Nephron (organoid): ENCODE measurements around the gene HSD17B7.
"Not testable (repeated sequence)": the region's sequence is repeated elsewhere in the genome, so short reads cannot be mapped to it uniquely, and the experiment has no call there.

ENCODE experiments used
- H3K27ac Mint-ChIP-seq, 3 experiments: 2 replicates each; pipeline ENCODE4 v1.8.0; 2020; ENCODE audit warnings: mixed read lengths in 3 of 3, mild to moderate bottlenecking in 2 of 3, moderate library complexity in 1 of 3
- H3K27me3 Mint-ChIP-seq: 2 replicates; pipeline ENCODE4 v1.8.0; 2021; ENCODE audit warnings: low read depth, mild to moderate bottlenecking, moderate library complexity, mixed read lengths
- H3K36me3 Mint-ChIP-seq: 2 replicates; pipeline ENCODE4 v1.8.0; 2020; ENCODE audit warnings: low read depth, mixed read lengths
- H3K4me1 Mint-ChIP-seq: 2 replicates; pipeline ENCODE4 v1.8.0; 2020; ENCODE audit warnings: mixed read lengths
- H3K4me3 Mint-ChIP-seq, 3 experiments: 2 replicates each; pipeline ENCODE4 v1.8.0; 2020; ENCODE audit warnings: mild to moderate bottlenecking in 3 of 3, mixed read lengths in 3 of 3, moderate library complexity in 2 of 3
- H3K9me3 Mint-ChIP-seq: 2 replicates; pipeline ENCODE4 v1.8.0; 2020; ENCODE audit warnings: mixed read lengths
- CTCF ChIP-seq, 3 experiments: fragments of 200-600 bp; sonication (generic); IDR thresholded peaks; one replicate each; pipeline ENCODE4 v1.5.0; 2021; ENCODE audit warnings: antibody characterized with exemption in 3 of 3; ENCODE audit not compliant: unreplicated experiment in 3 of 3

The HSD17B7 gene

GRCh38 chr1:162790303-162790984 is at the start of gene HSD17B7:
Gene HSD17B7, plus strand, starts transcription at chr1:162790702. Its CDS starts 99 bp downstream, at chr1:162790801.
- H3K36me3 Mint-ChIP-seq, H3K9me3 Mint-ChIP-seq, H3K27me3 Mint-ChIP-seq: not testable (repeated sequence)
- Mint-ChIP-seq H3K4me3 (peak within 1 kb of the TSS; percentile 91 to 95 (median 94)), H3K27ac (peak within 1 kb of the TSS; percentile 54 to 97 (median 95)), H3K4me1 (peaks cover 11% of the 10 kb centered on the region)

DNA sequence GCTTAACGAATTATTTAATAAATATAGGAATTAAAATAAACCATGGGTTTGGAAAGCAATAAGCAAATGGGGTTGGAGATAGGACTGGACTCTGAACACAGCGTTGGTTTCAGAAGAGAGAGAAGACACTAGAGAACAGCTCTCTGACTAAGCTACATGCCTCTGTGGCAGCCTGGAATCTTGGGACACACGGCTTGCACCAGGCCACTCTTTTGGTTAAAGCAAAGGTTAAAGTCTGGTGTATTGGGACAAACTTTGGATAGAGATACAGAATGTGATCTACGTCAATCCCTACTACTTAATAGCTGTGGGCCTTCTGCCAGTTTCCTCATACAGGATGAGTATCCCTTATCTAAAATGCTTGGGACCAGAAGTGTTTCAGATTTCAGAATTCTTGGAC is 49.7 kb upstream of the HSD17B7 start:
- Mint-ChIP-seq H3K36me3 (peaks cover 57% of the 10 kb centered on the region), H3K27me3 (no peaks in the 10 kb centered on the region), H3K4me1 (no peaks in the 10 kb centered on the region), H3K27ac (no peak overlapping the region), H3K9me3 (peaks cover 24% of the 10 kb centered on the region), H3K4me3 (no peak overlapping the region)
- no peak for TF ChIP-seq CTCF (IDR thresholded peaks at IDR 0.05; ENCODE audit: unreplicated experiment in 3 of 3)

DNA sequence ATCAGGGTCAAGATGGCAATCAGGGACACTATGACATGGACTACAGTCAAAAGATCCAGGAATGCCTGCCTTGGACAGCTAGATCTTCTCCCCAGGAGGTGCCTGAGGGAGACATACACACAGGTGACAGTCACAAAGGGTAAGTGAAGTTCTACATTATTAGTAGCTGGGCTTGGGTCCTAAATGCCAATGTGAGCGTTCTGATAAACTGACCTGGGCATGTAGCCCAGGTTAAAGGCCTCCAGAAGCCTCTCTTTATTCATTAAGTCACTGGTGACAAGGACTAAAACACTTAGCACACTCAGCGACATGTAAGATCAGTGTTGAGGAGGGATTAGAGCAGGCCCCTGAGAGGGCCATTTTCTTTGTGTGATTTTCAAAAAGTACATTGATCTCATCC is 48.9 kb upstream of the HSD17B7 start:
- H3K36me3 Mint-ChIP-seq = peaks cover 58% of the 10 kb centered on the region
- TF ChIP-seq CTCF (IDR thresholded peaks at IDR 0.05; ENCODE audit: unreplicated experiment in 3 of 3) = no peak
- no peak overlapping the region for H3K4me3 Mint-ChIP-seq
- H3K9me3 Mint-ChIP-seq = peaks cover 25% of the 10 kb centered on the region
- no peaks in the 10 kb centered on the region for H3K27me3 Mint-ChIP-seq
- no peaks in the 10 kb centered on the region for H3K4me1 Mint-ChIP-seq
- H3K27ac Mint-ChIP-seq = no peak overlapping the region

DNA sequence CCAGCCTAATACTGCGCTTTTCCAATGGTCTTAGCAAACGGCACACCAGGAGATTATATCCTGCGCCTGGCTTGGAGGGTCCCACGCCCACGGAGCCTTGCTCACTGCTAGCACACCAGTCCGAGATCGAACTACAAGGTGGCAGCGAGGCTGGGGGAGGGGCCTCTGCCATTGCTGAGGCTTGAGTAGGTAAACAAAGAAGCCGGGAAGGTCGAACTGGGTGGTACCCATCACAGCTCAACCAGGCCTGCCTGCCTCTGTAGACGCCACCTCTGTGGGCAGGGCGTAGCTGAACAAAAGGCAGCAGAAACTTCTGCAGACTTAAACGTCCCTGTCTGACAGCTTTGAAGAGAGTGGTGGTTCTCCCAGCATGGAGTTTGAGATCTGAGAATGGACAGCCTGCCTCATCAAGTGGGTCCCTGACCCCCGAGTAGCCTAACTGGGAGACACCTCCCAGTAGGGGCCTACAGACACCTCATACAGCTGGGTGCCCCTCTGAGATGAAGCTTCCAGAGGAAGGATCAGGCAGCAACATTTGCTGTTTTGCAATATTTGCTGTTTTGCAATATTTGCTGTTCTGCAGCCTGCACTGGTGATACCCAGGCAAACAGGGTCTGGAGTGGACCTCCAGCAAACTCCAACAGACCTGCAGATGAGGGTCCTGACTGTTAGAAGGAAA is 44.1 kb upstream of the HSD17B7 start:
- not testable (repeated sequence) for H3K4me3 Mint-ChIP-seq, H3K4me1 Mint-ChIP-seq, H3K27ac Mint-ChIP-seq, H3K27me3 Mint-ChIP-seq
- Mint-ChIP-seq H3K9me3 (peaks cover 41% of the 10 kb centered on the region), H3K36me3 (peaks cover 67% of the 10 kb centered on the region)

DNA sequence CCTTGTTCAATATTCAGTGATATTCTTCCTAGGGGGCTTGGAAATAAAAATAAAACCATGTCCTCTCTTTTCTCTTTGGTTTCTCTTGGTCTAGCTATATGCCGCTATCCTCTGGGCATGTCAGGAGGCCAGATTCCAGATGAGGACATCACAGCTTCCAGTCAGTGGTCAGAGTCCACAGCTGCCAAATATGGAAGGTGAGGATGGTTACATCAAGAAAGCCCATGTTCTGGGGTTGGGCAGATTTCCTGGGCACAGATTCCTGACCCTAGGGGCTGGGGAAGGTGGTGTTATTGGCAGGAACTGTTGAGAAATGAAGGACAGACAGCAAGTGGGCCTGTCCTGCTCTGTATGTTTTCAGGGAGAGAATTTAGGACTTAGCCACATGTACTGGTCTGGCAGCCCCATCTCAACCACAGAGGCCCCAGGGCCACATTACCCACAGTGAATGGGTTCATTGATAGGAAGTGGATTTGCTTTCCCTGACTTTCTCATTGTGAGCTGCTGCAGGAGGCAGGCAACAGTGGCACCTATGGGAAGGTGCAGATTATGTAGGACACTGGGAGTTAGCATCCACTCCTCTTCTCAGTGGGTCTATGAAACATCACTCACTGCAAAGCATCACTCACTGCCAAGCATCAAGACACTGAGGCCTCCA is 37.4 kb upstream of the HSD17B7 start:
- Mint-ChIP-seq H3K27me3 (no peaks in the 10 kb centered on the region), H3K9me3 (peaks cover 11% of the 10 kb centered on the region), H3K4me3 (no peak overlapping the region), H3K36me3 (peaks cover 39% of the 10 kb centered on the region), H3K4me1 (no peaks in the 10 kb centered on the region), H3K27ac (peak overlapping the region in 1 of 3 experiments; percentile 45)
- TF ChIP-seq CTCF (IDR thresholded peaks at IDR 0.05; ENCODE audit: unreplicated experiment in 3 of 3) = no peak

DNA sequence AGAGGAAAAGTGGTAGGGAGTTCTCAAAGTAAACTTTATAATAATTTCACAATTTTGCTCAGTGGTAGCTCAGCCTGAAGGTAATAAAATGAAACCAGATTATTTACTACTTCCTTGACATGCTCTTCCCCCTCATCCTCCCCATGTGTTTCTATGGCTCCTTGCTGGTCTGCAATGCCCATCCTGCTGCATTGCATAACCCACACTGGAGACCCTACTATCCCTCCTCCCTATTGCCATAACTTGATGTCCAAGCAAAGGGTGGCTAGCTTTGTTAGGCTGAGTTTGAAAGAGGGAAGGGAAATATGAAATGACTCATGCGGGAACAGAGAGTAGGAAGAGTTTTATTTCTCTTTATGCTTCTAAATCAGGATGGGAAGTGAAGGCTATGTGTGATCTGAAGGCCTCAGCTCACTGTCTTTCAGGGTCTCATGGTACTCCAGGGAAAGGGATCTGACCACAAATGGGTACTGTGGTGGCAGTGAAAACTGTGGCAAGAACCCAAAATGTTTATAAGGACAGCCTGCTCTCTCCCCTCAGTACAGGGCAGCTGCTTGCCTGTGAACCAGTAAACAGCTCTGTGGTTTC is 36.4 kb upstream of the HSD17B7 start:
- Mint-ChIP-seq H3K9me3 (peaks cover 7% of the 10 kb centered on the region), H3K4me3 (no peak overlapping the region), H3K4me1 (no peaks in the 10 kb centered on the region), H3K27me3 (no peaks in the 10 kb centered on the region), H3K36me3 (peaks cover 35% of the 10 kb centered on the region), H3K27ac (peak overlapping the region in 1 of 3 experiments; percentile 45)
- TF ChIP-seq CTCF (IDR thresholded peaks at IDR 0.05; ENCODE audit: unreplicated experiment in 3 of 3) = no peak
